GM19467 (cell line): ENCODE data around the gene GINS2.

ENCODE experiments used
- ATAC-seq: cut with Tn5 transposase; IDR thresholded peaks from one replicate; pipeline ENCODE4 v1.9.1; 2021; ENCODE audit warnings: mild to moderate bottlenecking, moderate library complexity; ENCODE audit not compliant: unreplicated experiment

GINS2 gene

GRCh38 chr16:85628265-85628556, 60.5 kb downstream of the GINS2 start:
- no peak for ATAC-seq

GRCh38 chr16:85627526-85628264, 61.1 kb downstream of the GINS2 start:
- no peak for ATAC-seq

GRCh38 chr16:85627089-85627488, 61.7 kb downstream of the GINS2 start:
- no peak for ATAC-seq
